Naive B cell (primary cell): Measurements from ENCODE around the gene SLC38A11. TPM values are rescaled to one million over a fixed set of nuclear protein-coding genes. Genes with fewer than 3 reads are reported as not detected.
"Not testable (repeated sequence)": the region's sequence is repeated elsewhere in the genome, so short reads cannot be mapped to it uniquely, and the experiment has no call there.

Source experiments
- ATAC-seq, 2 donors: fragments of 150-1000 bp; cut with Tn5 transposase; 2 replicates each; pipeline ENCODE4 v1.10.0; 2021; ENCODE audit warnings: low read depth in 2 of 2, mild to moderate bottlenecking in 2 of 2, moderate library complexity in 2 of 2
- DNase-seq: peaks from one replicate; pipeline ENCODE4 v3.0.0; 2022
- H3K27ac Mint-ChIP-seq, 6 donors: one replicate each; pipeline ENCODE4 v1.8.0; 2020 to 2022; ENCODE audit warnings: mild to moderate bottlenecking in 6 of 6, mixed read lengths in 6 of 6, moderate library complexity in 5 of 6, inconsistent platforms in 2 of 6
- H3K27me3 Mint-ChIP-seq, 3 donors: one replicate each; pipeline ENCODE4 v1.8.0; 2021 to 2022; ENCODE audit warnings: mixed read lengths in 3 of 3, mild to moderate bottlenecking in 1 of 3
- H3K36me3 Mint-ChIP-seq, 2 donors: one replicate each; pipeline ENCODE4 v1.8.0; 2020 to 2022; ENCODE audit warnings: mixed read lengths in 2 of 2, inconsistent platforms in 1 of 2, mild to moderate bottlenecking in 1 of 2
- H3K4me1 Mint-ChIP-seq, 3 donors: one replicate each; pipeline ENCODE4 v1.8.0; 2020 to 2022; ENCODE audit warnings: mixed read lengths in 3 of 3, inconsistent platforms in 1 of 3, mild to moderate bottlenecking in 1 of 3, moderate library complexity in 1 of 3
- H3K4me3 Mint-ChIP-seq, 8 donors: one replicate each; pipeline ENCODE4 v1.8.0; 2020 to 2022; ENCODE audit warnings: mild to moderate bottlenecking in 8 of 8, mixed read lengths in 8 of 8, moderate library complexity in 8 of 8, inconsistent platforms in 2 of 8
- H3K9me3 Mint-ChIP-seq, 7 donors: one replicate each; pipeline ENCODE4 v1.8.0; 2020 to 2022; ENCODE audit warnings: mixed read lengths in 7 of 7, mild to moderate bottlenecking in 5 of 7, inconsistent platforms in 2 of 7, moderate library complexity in 1 of 7
- polyA plus RNA-seq, 6 donors: library from polyadenylated mRNA; unstranded; fragments of 300-500 nt; fragmentation: Illumina TruSeq; gene quantifications; one replicate each; pipeline ENCODE4 v1.2.3, GENCODE V29; 2021; ENCODE audit warnings: low read depth in 6 of 6

Gene SLC38A11
- polyA plus RNA-seq, 6 donors from 2014 or later: 1.1 to 16.3 (median 9.5) TPM

GRCh38 chr2:164981217-164981990, 26.1 kb upstream of the SLC38A11 start:
- DNase-seq (no peak), ATAC-seq (no peak)
- Mint-ChIP-seq H3K36me3 (peaks cover 0 to 6% of the 10 kb centered on the region in 2 donors), H3K9me3 (peaks cover 0 to 4% (median 0%) of the 10 kb centered on the region in 7 donors), H3K4me1 (peaks cover 34 to 43% (median 36%) of the 10 kb centered on the region in 3 donors), H3K27me3 (no peaks in the 10 kb centered on the region), H3K4me3 (peak overlapping the region in 1 of 8 donors; percentile 16), H3K27ac (peak overlapping the region in 2 of 6 donors; percentile 15 to 76)

GRCh38 chr2:164980688-164981087, 25.4 kb upstream of the SLC38A11 start:
- not testable (repeated sequence) for DNase-seq, ATAC-seq, H3K27me3 Mint-ChIP-seq, H3K9me3 Mint-ChIP-seq, H3K36me3 Mint-ChIP-seq
- Mint-ChIP-seq H3K4me1 (peaks cover 30 to 46% (median 35%) of the 10 kb centered on the region in 3 donors), H3K27ac (peak overlapping the region in 3 of 6 donors; percentile 7 to 71 (median 19)), H3K4me3 (peak overlapping the region in 2 of 8 donors; percentile 13 to 57)

- ATAC-seq: no peak
Measured at GRCh38 chr2:164979113-164979512, 23.8 kb upstream of the SLC38A11 start.

GRCh38 chr2:164976875-164977470, 21.6 kb upstream of the SLC38A11 start:
- H3K27me3 Mint-ChIP-seq, H3K9me3 Mint-ChIP-seq, ATAC-seq, H3K36me3 Mint-ChIP-seq, DNase-seq: not testable (repeated sequence)
- Mint-ChIP-seq H3K27ac (peak overlapping the region in 4 of 6 donors; percentile 24 to 51 (median 33)), H3K4me1 (peaks cover 46 to 78% (median 46%) of the 10 kb centered on the region in 3 donors), H3K4me3 (peak overlapping the region in 6 of 8 donors; percentile 48 to 79 (median 67))

More at GRCh38 chr2:164979113-164979512, 23.8 kb upstream of the SLC38A11 start:
- Mint-ChIP-seq H3K9me3 (peaks cover 0 to 4% (median 0%) of the 10 kb centered on the region in 7 donors), H3K36me3 (peaks cover 0 to 6% of the 10 kb centered on the region in 2 donors), H3K4me1 (peaks cover 38 to 62% (median 40%) of the 10 kb centered on the region in 3 donors), H3K27me3 (no peaks in the 10 kb centered on the region), H3K4me3 (no peak overlapping the region), H3K27ac (peak overlapping the region in 1 of 6 donors; percentile 9)
- no peak for DNase-seq

- ATAC-seq: peak in 1 of 2 donors; percentile 46
Measured at GRCh38 chr2:164976301-164976700, 21.0 kb upstream of the SLC38A11 start.

GRCh38 chr2:164975891-164976290, 20.6 kb upstream of the SLC38A11 start:
- Mint-ChIP-seq H3K36me3 (peaks cover 0 to 7% of the 10 kb centered on the region in 2 donors), H3K4me3 (peak overlapping the region; percentile 32 to 80 (median 70)), H3K4me1 (peaks cover 45 to 81% (median 51%) of the 10 kb centered on the region in 3 donors), H3K9me3 (peaks cover 0 to 12% (median 3%) of the 10 kb centered on the region in 7 donors), H3K27ac (peak overlapping the region in 4 of 6 donors; percentile 7 to 84 (median 45)), H3K27me3 (no peaks in the 10 kb centered on the region)
- ATAC-seq: peak; percentile 84 to 86
- peak; percentile 42 for DNase-seq

More at GRCh38 chr2:164976301-164976700, 21.0 kb upstream of the SLC38A11 start:
- no peak for DNase-seq
- H3K27me3 Mint-ChIP-seq: no peaks in the 10 kb centered on the region
- peaks cover 44 to 80% (median 48%) of the 10 kb centered on the region in 3 donors for H3K4me1 Mint-ChIP-seq
- H3K4me3 Mint-ChIP-seq: peak overlapping the region; percentile 9 to 80 (median 70)
- H3K27ac Mint-ChIP-seq: peak overlapping the region in 5 of 6 donors; percentile 7 to 84 (median 33)
- peaks cover 0 to 12% (median 3%) of the 10 kb centered on the region in 7 donors for H3K9me3 Mint-ChIP-seq
- H3K36me3 Mint-ChIP-seq: peaks cover 0 to 6% of the 10 kb centered on the region in 2 donors

GRCh38 chr2:164974221-164974620, 18.9 kb upstream of the SLC38A11 start:
- ATAC-seq (no peak), DNase-seq (no peak)
- Mint-ChIP-seq H3K4me3 (peak overlapping the region; percentile 14 to 76 (median 61)), H3K9me3 (peaks cover 0 to 19% (median 5%) of the 10 kb centered on the region in 7 donors), H3K4me1 (peaks cover 54 to 88% (median 58%) of the 10 kb centered on the region in 3 donors), H3K27me3 (no peaks in the 10 kb centered on the region), H3K36me3 (peaks cover 0 to 9% of the 10 kb centered on the region in 2 donors), H3K27ac (peak overlapping the region; percentile 36 to 90 (median 74))

GRCh38 chr2:164972216-164972615, 16.9 kb upstream of the SLC38A11 start:
- Mint-ChIP-seq H3K4me1 (peaks cover 69 to 98% (median 73%) of the 10 kb centered on the region in 3 donors), H3K4me3 (peak overlapping the region in 6 of 8 donors; percentile 31 to 79 (median 64)), H3K27ac (peak overlapping the region in 2 of 6 donors; percentile 19 to 84), H3K27me3 (no peaks in the 10 kb centered on the region), H3K9me3 (peaks cover 3 to 23% (median 8%) of the 10 kb centered on the region in 7 donors), H3K36me3 (peaks cover 0 to 19% of the 10 kb centered on the region in 2 donors)
- DNase-seq: no peak
- ATAC-seq: no peak

- DNase-seq (peak; percentile 54), ATAC-seq (peak; percentile 80 to 82)
- Mint-ChIP-seq H3K27ac (peak overlapping the region; percentile 20 to 97 (median 78)), H3K36me3 (peaks cover 9 to 28% of the 10 kb centered on the region in 2 donors), H3K27me3 (no peaks in the 10 kb centered on the region), H3K4me1 (peaks cover 72 to 98% (median 81%) of the 10 kb centered on the region in 3 donors), H3K4me3 (peak overlapping the region; percentile 38 to 88 (median 70)), H3K9me3 (peaks cover 3 to 31% (median 9%) of the 10 kb centered on the region in 7 donors)
Measured at GRCh38 chr2:164969909-164970690, 14.8 kb upstream of the SLC38A11 start.

- Mint-ChIP-seq H3K27me3 (no peaks in the 10 kb centered on the region), H3K27ac (peak overlapping the region in 5 of 6 donors; percentile 27 to 91 (median 85)), H3K9me3 (peaks cover 4 to 26% (median 9%) of the 10 kb centered on the region in 7 donors), H3K4me3 (peak overlapping the region in 3 of 8 donors; percentile 18 to 70 (median 64)), H3K36me3 (peaks cover 9 to 28% of the 10 kb centered on the region in 2 donors), H3K4me1 (peaks cover 73 to 92% (median 90%) of the 10 kb centered on the region in 3 donors)
- DNase-seq: no peak
- ATAC-seq: no peak
Measured at GRCh38 chr2:164967781-164968228, 12.5 kb upstream of the SLC38A11 start.

GRCh38 chr2:164967361-164967760, 12.0 kb upstream of the SLC38A11 start:
- Mint-ChIP-seq H3K27me3 (no peaks in the 10 kb centered on the region), H3K27ac (peak overlapping the region in 4 of 6 donors; percentile 27 to 91 (median 82)), H3K36me3 (peaks cover 9 to 28% of the 10 kb centered on the region in 2 donors), H3K4me1 (peaks cover 73 to 90% (median 87%) of the 10 kb centered on the region in 3 donors), H3K9me3 (peaks cover 2 to 23% (median 8%) of the 10 kb centered on the region in 7 donors), H3K4me3 (peak overlapping the region in 2 of 8 donors; percentile 18 to 64)
- ATAC-seq (no peak), DNase-seq (no peak)

- peaks cover 0 to 17% (median 6%) of the 10 kb centered on the region in 7 donors for H3K9me3 Mint-ChIP-seq
- peak; percentile 68 to 80 for ATAC-seq
- H3K4me3 Mint-ChIP-seq: peak overlapping the region in 6 of 8 donors; percentile 26 to 80 (median 55)
- no peak for DNase-seq
- peaks cover 9 to 21% of the 10 kb centered on the region in 2 donors for H3K36me3 Mint-ChIP-seq
- H3K4me1 Mint-ChIP-seq: peaks cover 56 to 69% (median 60%) of the 10 kb centered on the region in 3 donors
- no peaks in the 10 kb centered on the region for H3K27me3 Mint-ChIP-seq
- H3K27ac Mint-ChIP-seq: peak overlapping the region; percentile 7 to 91 (median 42)
Measured at GRCh38 chr2:164964700-164965099, 9.4 kb upstream of the SLC38A11 start.
